NCI-H146 treated with DMSO at 0.1 percent for 48 hours (cell line): ENCODE data around the gene INKA2.
A peak's percentile ranks its signal among the peaks of the same experiment; 100 is the strongest.

ENCODE experiments used
- DNase-seq: peaks from one replicate; lab custom pipeline; 2025; ENCODE audit not compliant: unreplicated experiment; lab: John Stamatoyannopoulos, UW

The INKA2 gene

DNA sequence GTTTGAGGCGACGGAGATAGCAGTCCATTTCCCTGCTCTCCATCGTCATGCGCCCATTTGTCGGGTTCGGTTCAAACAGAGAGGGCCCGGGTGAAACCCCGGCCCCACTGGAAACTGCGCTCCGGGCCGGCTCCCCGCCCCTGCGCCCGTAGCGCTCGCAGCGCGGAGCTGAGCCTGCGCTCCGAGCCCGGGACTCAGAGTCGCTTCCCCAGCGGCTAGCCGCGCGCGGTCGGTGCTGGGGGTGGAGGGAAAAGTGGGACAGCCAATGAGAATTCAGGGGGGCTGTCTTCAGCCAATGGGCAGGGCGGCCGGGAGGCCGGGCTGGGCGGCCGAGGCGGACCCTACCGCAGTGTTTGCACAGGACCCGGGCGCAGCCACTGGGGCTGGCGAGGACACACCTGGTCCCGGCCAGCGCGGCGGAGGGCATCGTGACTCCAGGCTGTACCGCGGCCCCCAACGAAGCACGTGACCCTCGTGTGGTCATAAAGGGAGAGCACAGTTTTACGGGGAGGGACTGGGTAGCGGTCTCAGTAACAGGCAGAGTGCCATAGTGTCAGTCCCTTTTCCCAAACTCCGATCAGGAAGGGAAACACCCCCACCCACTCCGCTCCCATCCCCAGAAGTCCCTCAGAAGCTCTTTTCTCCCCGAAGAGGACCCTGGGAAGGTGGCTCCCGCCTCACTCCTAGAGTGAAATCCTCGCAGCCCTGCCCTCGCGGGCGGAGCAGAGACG, at the start of gene INKA2:
TSS of gene INKA2 (minus strand) at position 202 of the 731 bp plus-strand sequence. CDS start at position 49, 153 bp downstream.
- peak; percentile 91 for DNase-seq

DNA sequence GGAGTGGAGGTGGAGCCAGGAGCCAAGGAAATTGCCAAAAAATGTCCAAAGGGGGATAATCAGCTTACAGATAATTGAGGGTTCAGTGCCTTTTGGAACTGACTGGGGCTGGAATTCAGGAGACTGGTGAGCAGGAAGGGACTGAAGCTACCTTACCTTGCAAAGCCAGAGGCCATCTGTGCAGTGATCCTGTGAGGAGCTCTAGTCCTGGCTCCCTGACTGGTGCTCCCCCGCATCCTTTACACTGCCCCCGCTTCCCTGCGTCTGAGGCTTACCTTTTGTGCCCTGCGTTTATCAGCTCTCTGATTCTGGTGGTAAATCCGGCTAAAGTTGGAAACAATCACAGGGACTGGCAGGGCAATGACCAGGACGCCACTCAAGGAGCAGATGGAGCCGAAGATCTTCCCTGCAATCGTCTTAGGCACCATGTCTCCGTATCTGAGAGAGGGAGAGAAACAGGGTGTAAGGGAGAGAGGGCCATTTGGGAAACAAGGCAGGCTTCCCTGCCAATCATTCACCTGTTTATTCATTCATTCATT, 47.5 kb upstream of the INKA2 start:
- no peak for DNase-seq

- no peak for DNase-seq
Observed at GRCh38 chr1:111784273-111784901, 45.2 kb upstream of the INKA2 start.

- DNase-seq = no peak
Observed at GRCh38 chr1:111779546-111779945, 40.4 kb upstream of the INKA2 start.

DNA sequence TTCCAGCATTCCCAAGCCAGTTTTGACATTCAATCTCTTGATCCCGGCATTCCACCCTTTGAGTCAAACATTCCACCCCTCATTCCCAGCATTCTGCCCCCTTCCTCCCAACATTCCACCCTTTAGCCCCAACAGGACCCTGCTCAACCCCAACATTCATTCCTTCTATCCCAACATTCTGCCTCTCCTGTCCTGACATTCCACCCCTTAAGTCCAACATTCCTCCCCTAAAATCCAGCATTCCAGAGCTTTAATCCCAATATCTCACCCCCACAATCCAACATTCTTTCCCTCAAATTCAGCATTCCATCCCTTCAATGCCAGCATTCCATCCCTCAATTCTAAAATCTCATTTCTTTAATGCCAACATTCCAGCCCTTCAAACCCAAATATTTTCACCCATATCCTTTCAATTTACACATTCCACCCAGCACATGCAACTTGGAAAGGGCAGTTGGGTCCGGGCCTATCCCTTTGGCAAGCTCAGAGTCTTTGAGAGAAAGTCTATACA, 39.4 kb upstream of the INKA2 start:
- DNase-seq = no peak

DNA sequence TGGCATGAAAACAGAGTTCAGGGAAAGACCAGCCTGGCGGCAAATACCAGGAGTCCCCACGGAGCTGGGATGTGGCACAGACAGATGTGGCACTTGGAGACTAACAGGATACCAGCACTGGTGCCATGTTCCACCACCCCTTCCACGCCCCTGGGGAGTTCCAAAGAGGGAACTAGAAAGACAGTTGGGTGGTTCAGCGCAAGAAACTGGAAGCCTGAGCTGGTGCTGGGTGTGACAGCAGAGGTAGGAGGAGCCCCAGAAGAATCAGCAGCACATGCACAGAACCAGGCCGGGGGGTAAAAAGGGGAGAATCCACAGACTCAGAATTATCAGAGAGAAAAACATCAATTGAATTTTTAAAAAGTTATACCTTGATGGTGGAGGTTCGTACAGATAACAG, 38.9 kb upstream of the INKA2 start:
- DNase-seq = no peak

DNA sequence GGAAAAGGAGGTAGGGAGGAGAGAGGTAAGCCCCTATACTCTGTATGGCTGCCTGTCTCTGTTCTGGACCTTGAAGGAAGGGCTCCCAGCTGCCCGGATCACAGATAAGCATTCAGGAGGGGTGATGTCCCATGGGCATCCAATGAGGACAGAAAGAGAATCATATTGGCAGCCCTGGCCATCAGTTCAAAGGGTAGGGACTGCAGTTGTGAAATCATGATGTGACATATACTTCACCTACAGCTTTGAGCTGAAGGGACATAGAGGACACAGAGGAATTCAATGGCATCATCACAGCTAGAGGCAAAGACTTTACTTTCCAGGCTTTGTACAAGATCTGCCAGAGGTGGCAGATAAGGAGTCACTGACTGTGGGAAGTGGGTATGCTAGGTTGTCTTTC, 38.1 kb upstream of the INKA2 start:
- DNase-seq = no peak

GRCh38 chr1:111776861-111777260, 37.7 kb upstream of the INKA2 start:
- no peak for DNase-seq

DNA sequence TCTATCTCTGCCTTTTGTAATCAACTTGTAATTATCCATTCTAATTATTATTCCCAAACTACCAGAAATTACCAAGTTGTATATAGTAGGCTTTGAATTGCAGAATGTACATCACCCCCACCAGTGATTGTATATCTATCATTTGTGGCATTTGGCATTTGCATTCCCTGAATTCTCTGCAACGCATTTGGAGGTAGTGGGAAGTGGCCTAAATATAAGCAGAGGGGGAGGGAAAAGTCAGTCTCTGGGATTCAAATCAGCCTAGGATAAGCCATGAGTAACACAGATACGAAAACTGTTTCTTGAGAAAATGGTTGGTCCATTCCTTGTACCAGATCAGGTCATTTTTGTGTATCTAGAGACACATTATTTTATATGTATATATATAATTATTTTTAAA, 37.2 kb upstream of the INKA2 start:
- no peak for DNase-seq

GRCh38 chr1:111775966-111776365, 36.8 kb upstream of the INKA2 start:
- no peak for DNase-seq

- no peak for DNase-seq
Observed at GRCh38 chr1:111770916-111771315, 31.7 kb upstream of the INKA2 start.

DNA sequence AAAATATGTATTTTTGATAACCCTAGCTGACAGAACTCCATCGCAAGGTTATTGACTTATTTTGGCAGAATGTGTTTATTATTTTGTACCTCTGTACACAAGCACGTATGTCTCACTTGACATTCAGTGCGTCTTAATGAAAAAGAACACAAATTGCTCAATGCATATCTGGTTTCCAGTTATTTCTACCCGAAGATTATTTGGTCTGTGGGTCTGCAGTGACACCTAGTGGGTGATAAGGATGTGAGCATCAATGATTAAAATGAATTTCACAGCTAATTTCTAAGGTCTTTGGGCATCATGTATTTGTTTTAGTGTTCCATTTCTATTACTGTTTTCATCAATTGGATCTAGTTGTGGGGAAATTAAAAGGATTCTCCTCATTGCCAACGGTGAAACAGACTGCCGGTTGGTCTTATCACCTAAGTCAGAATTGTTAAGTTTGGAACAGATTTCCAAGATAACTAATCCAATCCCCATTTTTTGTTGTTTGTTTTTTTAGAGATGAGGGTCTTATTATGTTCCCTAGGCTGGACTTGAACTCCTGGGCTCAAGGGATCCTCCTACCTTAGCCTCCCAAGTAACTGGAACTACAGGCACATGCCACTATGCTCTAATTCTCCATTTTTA, 30.4 kb upstream of the INKA2 start:
- peak; percentile 21 for DNase-seq

DNA sequence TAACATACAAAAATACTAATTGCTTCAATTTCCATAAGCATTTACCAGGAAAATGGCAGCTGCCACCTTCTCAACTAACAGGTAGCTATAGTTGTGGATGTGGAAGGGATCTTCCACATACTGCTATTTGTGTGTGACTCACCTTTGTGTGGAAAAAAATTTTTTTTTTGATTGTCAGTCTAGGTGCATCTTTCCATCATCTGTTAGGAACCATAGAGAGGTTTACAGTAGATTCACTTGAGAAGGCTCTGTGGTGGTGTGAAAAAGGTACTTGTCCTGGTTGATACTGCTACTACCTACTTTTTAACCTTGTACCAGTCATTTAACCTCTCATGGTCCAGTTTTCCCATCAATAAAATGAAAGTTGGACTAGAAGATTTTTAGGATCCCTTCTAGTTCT, 29.4 kb upstream of the INKA2 start:
- no peak for DNase-seq

- DNase-seq = no peak
Observed at GRCh38 chr1:111768023-111768422, 28.8 kb upstream of the INKA2 start.

DNA sequence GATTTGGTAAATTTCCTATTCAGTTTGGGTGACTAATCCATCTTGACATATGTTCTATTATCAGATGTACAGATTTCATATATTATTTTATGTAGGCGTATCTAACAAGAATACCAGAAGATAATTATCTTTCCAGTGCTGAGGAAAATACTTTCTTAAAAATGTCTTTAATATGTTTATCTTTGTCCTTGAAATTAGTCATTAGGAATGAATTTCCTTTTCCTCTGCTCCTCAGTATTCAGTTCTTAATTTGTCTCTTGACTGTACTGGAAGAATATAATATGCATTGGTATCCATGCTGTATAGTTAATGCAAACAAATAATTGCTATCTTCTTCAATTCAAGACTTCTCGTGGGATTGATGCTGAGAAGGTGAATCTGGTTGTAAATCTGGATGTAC, 23.1 kb upstream of the INKA2 start:
- DNase-seq = no peak

- DNase-seq = no peak
Observed at GRCh38 chr1:111761717-111762116, 22.5 kb upstream of the INKA2 start.

DNA sequence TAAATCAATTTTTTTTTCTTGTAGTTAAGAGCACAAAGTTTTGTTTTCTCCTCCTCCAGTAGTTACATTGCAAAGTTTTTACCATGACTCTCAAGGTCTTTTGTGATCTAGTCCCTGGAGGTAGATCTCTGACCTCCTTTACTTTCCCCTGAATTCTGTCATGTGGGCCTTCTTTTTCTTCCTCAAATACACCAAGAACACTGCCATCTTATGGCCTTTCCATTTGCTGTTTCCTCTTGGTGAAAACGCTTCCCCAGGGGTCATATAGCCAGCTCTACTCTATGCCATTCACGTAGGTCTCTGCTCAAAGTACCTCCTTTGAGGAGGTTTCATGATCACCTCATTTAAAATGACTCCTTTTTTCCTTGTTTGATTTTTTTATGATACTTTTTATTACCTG, 19.2 kb upstream of the INKA2 start:
- DNase-seq = no peak

DNA sequence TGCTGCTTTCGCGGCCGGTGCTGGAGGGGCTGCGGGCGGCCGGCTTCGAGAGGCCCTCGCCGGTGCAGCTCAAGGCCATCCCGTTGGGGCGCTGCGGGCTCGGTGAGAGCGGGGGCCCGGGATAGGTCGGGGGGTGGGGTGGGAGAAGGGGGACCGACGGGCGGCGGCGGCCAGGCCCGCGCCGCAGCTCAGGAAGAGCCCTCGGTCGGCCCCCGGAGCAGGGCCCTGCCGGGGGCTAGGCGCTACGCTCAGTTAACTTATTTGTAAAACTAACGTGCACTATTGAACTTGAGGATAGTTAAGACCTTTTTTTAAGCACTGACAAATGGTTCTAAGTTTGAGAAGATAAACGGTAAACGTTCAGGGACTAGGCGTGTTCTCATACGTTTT, 16.9 kb upstream of the INKA2 start:
- no peak for DNase-seq

DNA sequence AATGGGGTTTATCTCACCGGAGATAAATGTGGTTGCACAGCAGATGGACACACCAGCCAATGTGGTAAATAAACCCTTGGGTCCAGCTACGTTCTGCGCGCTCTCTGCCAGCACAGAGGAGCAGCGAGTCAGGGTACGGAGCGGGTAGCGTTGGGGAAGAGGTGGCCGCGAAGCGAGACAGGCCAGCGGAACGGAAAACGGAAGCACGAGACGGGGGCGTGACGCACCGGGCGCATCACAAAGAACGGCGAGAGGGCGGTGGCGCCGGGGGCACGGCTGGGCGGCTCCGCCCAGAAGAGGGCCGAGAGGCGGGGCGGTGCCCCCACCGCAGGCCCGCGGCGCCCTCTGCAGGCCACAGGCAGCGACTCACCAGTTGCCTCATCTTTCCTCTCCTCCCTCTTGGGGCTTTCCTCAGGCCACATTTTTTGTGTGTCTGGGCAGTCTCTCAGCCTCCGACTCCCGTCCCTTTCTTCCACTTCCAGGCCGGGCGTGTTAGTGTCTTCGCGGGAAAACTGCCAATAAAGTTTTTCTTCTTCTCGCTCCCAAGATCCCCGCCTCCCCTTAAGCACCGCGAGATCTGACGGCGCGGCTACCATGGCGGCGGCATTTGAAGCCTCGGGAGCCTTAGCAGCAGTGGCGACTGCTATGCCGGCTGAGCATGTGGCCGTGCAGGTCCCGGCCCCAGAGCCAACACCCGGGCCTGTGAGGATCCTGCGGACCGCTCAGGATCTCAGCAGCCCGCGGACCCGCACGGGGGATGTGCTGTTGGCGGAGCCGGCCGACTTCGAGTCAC, 16.3 kb upstream of the INKA2 start, which contains the start of gene DDX20:
TSS of gene DDX20 (plus strand) at position 571 of the 793 bp plus-strand sequence. CDS start at position 595, 24 bp downstream.
- DNase-seq = peak; percentile 88

DNA sequence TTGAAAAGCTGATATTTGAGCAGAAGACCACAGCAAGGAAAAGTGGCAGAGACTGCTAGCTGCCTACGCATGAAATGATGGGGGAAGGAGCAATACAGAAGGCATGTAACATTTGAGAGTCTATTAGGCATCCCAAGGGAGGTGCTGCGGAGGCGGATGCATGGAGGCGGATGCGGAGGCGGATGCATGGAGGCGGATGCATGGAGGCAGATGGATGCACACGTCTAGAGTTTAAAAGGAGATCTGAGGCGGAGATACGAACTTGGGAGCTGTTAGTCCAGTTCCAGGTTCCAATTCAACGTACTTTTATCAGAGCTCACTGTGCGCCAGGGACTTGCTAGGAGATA, 15.8 kb upstream of the INKA2 start:
- peak; percentile 52 for DNase-seq
